ENCODE results near the gene CSTF1.
"Not testable (repeated sequence)": the region's sequence is repeated elsewhere in the genome, so short reads cannot be mapped to it uniquely, and the experiment has no call there.

The CSTF1 gene

GRCh38 chr20:56409521-56409920 is 17.1 kb downstream of the CSTF1 start:
- no peak for DNase-seq (ENCODE audit: low spot score)

DNA sequence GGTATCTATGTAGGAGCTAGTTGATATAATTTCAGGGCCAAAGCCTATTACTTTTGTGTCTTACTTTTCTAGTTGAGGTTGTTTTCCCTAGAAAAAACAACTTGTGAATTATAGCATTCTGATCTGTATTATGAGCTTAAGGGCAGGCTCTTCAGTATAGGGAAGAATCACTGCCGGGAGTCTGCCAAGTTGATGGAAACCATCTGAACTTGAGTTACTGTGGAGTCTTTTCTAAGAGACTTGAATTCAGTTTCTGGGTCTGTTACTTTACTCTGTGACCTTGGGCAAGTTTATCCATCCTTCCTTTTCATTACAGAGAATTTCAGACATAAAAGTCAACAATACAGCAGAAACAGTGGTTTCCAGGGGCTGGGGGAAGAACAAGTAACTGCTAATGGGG is 17.5 kb downstream of the CSTF1 start:
- no peak for DNase-seq (ENCODE audit: low spot score)

- not testable (repeated sequence) for DNase-seq (ENCODE audit: low spot score)
These were observed 18.8 kb downstream of the CSTF1 start for GRCh38 chr20:56411287-56411686.

GRCh38 chr20:56411759-56412472 is 19.5 kb downstream of the CSTF1 start, which contains the start of gene CASS4:
Gene CASS4, plus strand, starts transcription at chr20:56412260. Its CDS starts 199 bp downstream, at chr20:56412459.
- no peak for DNase-seq (ENCODE audit: low spot score)

GRCh38 chr20:56412473-56412790 is 20.0 kb downstream of the CSTF1 start:
- no peak for DNase-seq (ENCODE audit: low spot score)

GRCh38 chr20:56412949-56413348 is 20.5 kb downstream of the CSTF1 start:
- DNase-seq (ENCODE audit: low spot score) = no peak

- no peak for DNase-seq (ENCODE audit: low spot score)
These were observed 22.7 kb downstream of the CSTF1 start for GRCh38 chr20:56414842-56415765.

- no peak for DNase-seq (ENCODE audit: low spot score)
These were observed 25.0 kb downstream of the CSTF1 start for GRCh38 chr20:56417402-56417801.

GRCh38 chr20:56417911-56418310 is 25.5 kb downstream of the CSTF1 start:
- DNase-seq (ENCODE audit: low spot score) = no peak

DNA sequence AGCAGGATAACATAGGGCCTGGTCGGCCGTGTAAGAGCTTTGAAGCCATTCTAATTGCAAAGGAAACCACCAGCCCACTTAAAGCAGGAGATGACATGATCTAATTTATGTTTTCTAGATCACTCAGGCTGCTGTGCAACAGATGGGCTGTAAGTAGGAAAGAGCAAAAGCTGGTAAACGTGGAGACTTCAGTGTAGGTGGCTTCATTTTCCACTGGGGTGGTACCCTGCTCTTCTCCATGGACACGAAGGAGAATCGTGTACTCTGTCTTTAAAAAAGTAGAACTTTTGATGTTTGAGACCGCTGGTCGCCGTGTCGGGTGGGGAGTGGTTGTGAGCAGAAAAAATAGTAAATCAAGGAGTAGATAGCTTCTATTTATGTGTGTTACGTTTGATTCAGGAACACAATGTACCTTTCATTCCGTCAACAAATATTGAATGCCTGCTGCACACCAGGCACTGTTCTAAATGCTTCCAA is 26.0 kb downstream of the CSTF1 start:
- DNase-seq (ENCODE audit: low spot score) = no peak

DNA sequence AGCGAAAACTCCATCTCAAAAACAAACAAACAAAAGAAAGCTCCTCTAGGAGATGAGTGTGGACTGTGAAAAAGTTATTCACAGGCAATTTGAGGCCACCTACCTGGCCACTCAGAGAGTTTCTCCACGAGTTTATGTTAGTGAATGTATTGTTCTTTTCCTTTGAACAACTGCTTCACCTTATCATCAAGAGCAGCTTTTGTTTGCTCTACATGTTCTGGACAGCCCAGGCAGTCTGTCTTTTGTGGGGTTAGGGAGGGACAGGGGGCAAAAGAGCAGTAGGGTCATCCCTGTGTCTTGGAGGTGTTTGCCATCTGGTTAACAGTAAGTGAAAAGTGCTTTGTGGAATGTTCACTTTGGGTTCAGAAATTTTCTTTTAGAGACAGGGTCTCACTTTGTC is 27.6 kb downstream of the CSTF1 start:
- no peak for DNase-seq (ENCODE audit: low spot score)

DNA sequence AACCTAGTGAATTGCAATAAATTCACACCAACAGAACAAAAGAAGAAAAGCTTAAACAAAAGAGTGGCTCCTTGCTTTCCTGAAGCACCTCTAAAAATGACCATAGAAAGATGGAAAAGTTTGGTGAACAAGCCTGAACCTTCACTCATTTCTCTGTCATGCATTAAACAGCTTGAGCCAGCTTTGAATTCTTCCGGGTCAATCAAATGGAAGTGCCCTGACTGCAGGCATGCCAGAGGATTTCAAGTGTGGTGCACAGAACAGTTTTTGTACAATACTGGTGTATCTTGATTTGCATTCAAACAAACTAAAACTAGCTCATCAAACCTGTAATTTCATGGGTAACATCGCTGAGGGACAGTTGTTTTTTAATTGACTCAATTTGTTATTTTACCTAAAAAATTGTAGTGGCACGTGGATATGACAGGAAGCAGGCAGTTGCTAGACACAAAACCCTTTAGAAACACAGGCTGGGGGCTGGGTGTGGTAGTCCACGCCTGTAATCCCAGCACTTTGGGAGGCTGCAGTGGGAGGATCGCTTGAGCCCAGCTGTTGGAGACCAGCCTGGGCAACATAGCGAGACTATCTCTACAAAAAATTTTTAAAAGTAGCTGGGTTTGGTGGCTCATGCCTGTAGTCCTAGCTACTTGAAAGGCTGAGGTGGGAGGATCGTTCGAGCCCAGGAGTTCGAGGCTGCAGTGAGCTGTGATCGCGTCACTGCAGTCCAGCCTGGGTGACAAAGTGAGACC is 28.7 kb downstream of the CSTF1 start:
- DNase-seq (ENCODE audit: low spot score) = no peak

GRCh38 chr20:56422076-56422823 is 29.8 kb downstream of the CSTF1 start:
- no peak for DNase-seq (ENCODE audit: low spot score)

- no peak for DNase-seq (ENCODE audit: low spot score)
These were observed 30.4 kb downstream of the CSTF1 start for GRCh38 chr20:56422824-56423189.

DNA sequence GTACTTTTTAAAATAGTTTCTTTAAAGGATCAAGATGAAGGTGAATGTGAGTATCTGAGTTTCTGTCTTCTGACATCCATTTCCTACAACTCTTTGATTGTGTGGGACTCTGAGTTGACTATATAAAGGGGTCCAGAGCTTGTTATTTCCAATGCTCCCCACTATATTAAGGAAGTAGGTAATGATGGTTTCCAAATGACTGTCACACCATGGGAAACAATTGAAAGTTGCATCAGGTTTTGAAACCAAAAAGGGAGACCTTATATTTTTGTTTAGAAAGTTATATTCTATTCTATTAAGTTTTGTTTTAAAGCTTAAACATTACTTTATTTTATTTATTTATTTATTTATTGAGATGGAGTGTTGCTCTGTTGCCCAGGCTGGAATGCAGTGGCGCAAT is 30.8 kb downstream of the CSTF1 start:
- no peak for DNase-seq (ENCODE audit: low spot score)

- no peak for DNase-seq (ENCODE audit: low spot score)
These were observed 31.4 kb downstream of the CSTF1 start for GRCh38 chr20:56423886-56424285.

DNA sequence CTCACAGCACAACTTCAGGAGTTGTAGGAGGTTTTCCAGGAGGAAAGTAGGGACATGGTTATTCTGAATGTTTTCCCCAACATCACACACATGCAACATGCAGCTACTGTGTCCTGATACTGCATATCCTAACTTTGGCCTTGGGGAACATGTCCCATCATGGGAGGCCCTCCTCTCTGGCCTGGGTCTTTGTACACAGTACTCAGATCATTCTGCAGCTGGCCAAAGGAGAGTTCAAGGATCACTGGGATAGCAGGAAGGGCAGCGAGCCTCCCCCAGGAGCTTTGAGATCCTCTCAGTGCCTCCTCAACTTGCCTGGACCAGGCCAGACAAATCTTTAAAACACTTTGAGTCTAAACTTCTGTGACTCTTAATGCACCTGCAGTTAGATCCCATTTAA is 32.5 kb downstream of the CSTF1 start:
- no peak for DNase-seq (ENCODE audit: low spot score)

DNA sequence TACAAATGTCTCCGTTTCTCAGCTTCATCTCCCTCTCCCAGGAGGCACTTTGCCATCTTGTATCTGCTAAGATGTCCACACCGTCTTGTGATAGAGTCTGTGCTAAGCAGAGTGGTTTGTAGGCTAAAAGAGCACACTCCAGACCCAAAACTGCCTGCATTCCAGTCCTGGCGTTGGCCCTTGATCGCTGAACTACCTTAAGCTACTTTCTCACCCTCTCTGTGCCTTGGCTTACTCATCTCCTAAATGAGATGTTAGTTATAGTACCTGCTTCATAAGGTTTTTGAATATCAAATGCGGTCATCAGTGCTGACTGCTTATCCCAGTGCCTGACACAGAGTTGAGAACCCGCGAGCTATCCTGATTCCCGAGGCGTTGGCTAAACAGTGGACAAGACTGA is 33.6 kb downstream of the CSTF1 start:
- DNase-seq (ENCODE audit: low spot score) = no peak

GRCh38 chr20:56426926-56427325 is 34.5 kb downstream of the CSTF1 start:
- no peak for DNase-seq (ENCODE audit: low spot score)

DNA sequence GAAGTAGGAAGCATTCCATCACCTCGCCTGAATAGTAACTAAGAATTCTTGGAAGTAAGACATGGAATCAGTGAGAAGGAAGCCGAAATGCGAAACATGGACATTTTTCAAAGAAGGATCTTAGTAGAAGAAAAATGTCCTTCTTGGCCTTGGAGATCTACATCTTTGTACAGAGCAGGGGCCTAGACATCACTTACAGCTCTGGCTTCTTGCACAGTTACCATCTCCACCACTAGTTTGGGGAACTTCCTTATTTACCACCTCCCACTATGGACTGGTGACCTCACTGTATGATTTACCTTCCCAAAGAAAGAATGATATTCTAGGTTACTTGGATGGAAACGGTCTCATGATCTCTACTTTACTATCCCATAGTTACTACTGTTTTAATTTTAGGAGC is 35.4 kb downstream of the CSTF1 start:
- no peak for DNase-seq (ENCODE audit: low spot score)

DNA sequence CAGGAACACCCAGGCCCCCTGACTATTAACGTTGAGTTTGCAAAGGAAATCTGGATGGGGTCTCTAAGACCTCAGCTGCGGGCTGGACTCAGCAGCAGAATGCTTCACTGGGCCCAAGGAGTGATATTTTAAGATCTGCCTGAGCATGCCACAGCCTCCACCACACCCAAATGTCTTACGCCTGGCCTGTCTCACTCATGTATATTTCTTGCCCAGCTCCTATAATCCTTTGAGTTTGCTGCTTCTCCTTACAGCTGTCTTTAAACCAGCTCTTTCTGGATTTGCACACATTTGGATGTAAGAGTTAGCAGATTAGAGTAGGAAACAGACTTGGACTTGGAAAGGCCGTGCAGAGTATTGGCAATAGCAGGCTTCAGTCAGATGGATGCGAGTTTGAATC is 36.0 kb downstream of the CSTF1 start:
- DNase-seq (ENCODE audit: low spot score) = no peak

- DNase-seq (ENCODE audit: low spot score) = no peak
These were observed 36.4 kb downstream of the CSTF1 start for GRCh38 chr20:56428881-56429280.
